DND-41 (cell line): ENCODE measurements around the gene KSR1.

ENCODE experiments used
- CTCF ChIP-seq: IDR thresholded peaks from 2 replicates; pipeline ENCODE4 v1.5.1; 2012; ENCODE audit warnings: borderline replicate concordance, low read length, moderate library complexity, mild to moderate bottlenecking; ENCODE audit not compliant: poor library complexity, severe bottlenecking; ENCODE audit errors: extremely low read depth
- EZH2 ChIP-seq: IDR thresholded peaks from 3 replicates; pipeline ENCODE4 v1.6.1; 2012; ENCODE audit warnings: borderline replicate concordance, low read depth, mild to moderate bottlenecking, moderate library complexity, low read length, inconsistent platforms; ENCODE audit not compliant: severe bottlenecking

- no peak for TF ChIP-seq CTCF
- no peak for TF ChIP-seq EZH2
Measured at GRCh38 chr17:27590864-27591263, 134.6 kb downstream of the KSR1 start.
